Right lobe of liver (tissue), 6 donors: ENCODE measurements around the gene NPHS2. TPM values are rescaled to one million over a fixed set of nuclear protein-coding genes. Genes with fewer than 3 reads are reported as not detected.

Source experiments
- ATAC-seq, 4 donors: fragments of 200-7000 bp; cut with Tn5 transposase; one replicate each; pipeline ENCODE4 v1.9.1; 2020; ENCODE audit warnings: mild to moderate bottlenecking in 4 of 4, moderate library complexity in 4 of 4
- DNase-seq, 3 donors: peaks; one replicate each; pipeline ENCODE4 v3.0.0-alpha.2; 2020
- H3K27ac ChIP-seq, 3 donors: fragments of 200-600 bp; one replicate each; pipeline ENCODE4 v1.8.0; 2022
- H3K27me3 ChIP-seq, 2 donors: fragments of 200-600 bp; one replicate each; pipeline ENCODE4 v1.8.0; 2022
- H3K36me3 ChIP-seq, 4 donors: fragments of 200-600 bp; sonication (generic) in 1 of 4; one replicate each; pipeline versions ENCODE4 v1.5.1 to v1.8.0; 2017 to 2022; ENCODE audit warnings: control low read depth in 1 of 4
- H3K4me1 ChIP-seq, 4 donors: fragments of 200-600 bp; sonication (generic) in 1 of 4; one replicate each; pipeline versions ENCODE4 v1.5.1 to v1.8.0; 2017 to 2022; ENCODE audit warnings: control low read depth in 1 of 4
- H3K4me3 ChIP-seq, 3 donors: fragments of 200-600 bp; one replicate each; pipeline ENCODE4 v1.8.0; 2022
- H3K9me3 ChIP-seq, 4 donors: fragments of 200-600 bp; sonication (generic) in 1 of 4; one replicate each; pipeline versions ENCODE4 v1.5.1 to v1.8.0; 2017 to 2022; ENCODE audit warnings: control low read depth in 1 of 4
- CTCF ChIP-seq, 4 donors: fragments of 200-600 bp in 3 of 4; fragments of 450-650 bp in 1 of 4; IDR thresholded peaks; one replicate each; pipeline versions ENCODE4 v1.5.1 to v1.8.0; 2016 to 2022; ENCODE audit warnings: antibody characterized with exemption in 4 of 4, mild to moderate bottlenecking in 2 of 4
- POLR2A ChIP-seq: fragments of 450-650 bp; IDR thresholded peaks from one replicate; pipeline ENCODE4 v1.6.1; 2017; ENCODE audit warnings: antibody characterized with exemption, mild to moderate bottlenecking
- WGBS: methylation state at CpG from one replicate; pipeline ENCODE4 v1.1.6; 2018; ENCODE audit warnings: low coverage, low lambda C conversion rate; ENCODE audit not compliant: insufficient coverage; ENCODE audit errors: missing lambda C conversion rate; 5-methylcytosine and 5-hydroxymethylcytosine counted together
- intact Hi-C, 2 donors: fragments of 100-400 bp; cut with DNase I; formaldehyde crosslinking; loops; one replicate each; pipeline versions ENCODE4 v1.11.2 to v1.14.1; 2022
- small RNA-seq, 2 experiments: library from RNA; depleted of rRNA; stranded (forward); fragments of <200 nt; gene quantifications; one replicate each; pipeline ENCODE3, GENCODE V24; 2016
- total RNA-seq, 6 experiments: library from RNA; depleted of rRNA in 2 of 6; stranded (reverse); fragments of >200 nt in 2 of 6; fragmentation: NEBNext Ultra II Directional in 3 of 6; extraction: Animal tissue kit (Norgen Biotek cat#: 25700) in 3 of 6; gene quantifications; one replicate each; pipeline versions ENCODE4 v1.1.0 to v1.2.4, GENCODE V29; 2016 to 2023
- donor health status: DM: no; HTN: yes; CAD: no.
- donor health status: DM: no; HTN: no; CAD: no.
- donor health status: DM: no; HTN: no; CAD: no.
- donor health status: DM: no; HTN: yes; CAD: no.
- donor health status: DM: no; HTN: yes; CAD: no.

NPHS2 gene
- total RNA-seq, 6 experiments from 2014 or later = not detected

GRCh38 chr1:179510038-179510437 is 65.7 kb downstream of the NPHS2 start:
- DNase-seq (no peak), ATAC-seq (no peak)
- intact Hi-C loops = no loop called here
- TF ChIP-seq POLR2A (no peak), CTCF (IDR thresholded peaks at IDR 0.05) (no peak)
- Histone ChIP-seq H3K27me3 (no peaks in the 10 kb centered on the region), H3K36me3 (no peaks in the 10 kb centered on the region), H3K27ac (no peak overlapping the region), H3K4me3 (no peak overlapping the region), H3K9me3 (no peaks in the 10 kb centered on the region), H3K4me1 (no peaks in the 10 kb centered on the region)
- WGBS = 28% methylated on average over 2 of the region's 2 CpGs

GRCh38 chr1:179509384-179509783 is 66.4 kb downstream of the NPHS2 start:
- ATAC-seq = no peak
- no peak overlapping the region for H3K4me3 ChIP-seq
- DNase-seq = no peak
- H3K27ac ChIP-seq = no peak overlapping the region
- intact Hi-C loops = no loop called here
- no peaks in the 10 kb centered on the region for H3K4me1 ChIP-seq
- TF ChIP-seq CTCF (IDR thresholded peaks at IDR 0.05) (no peak), POLR2A (no peak)
- no peaks in the 10 kb centered on the region for H3K9me3 ChIP-seq
- WGBS = 84% methylated on average over 4 of the region's 4 CpGs
- no peaks in the 10 kb centered on the region for H3K27me3 ChIP-seq
- no peaks in the 10 kb centered on the region for H3K36me3 ChIP-seq

GRCh38 chr1:179506199-179506598 is 69.5 kb downstream of the NPHS2 start:
- intact Hi-C loops = no loop called here
- ATAC-seq (no peak), DNase-seq (no peak)
- no peaks in the 10 kb centered on the region for H3K4me1 ChIP-seq
- H3K27ac ChIP-seq = no peak overlapping the region
- TF ChIP-seq POLR2A (no peak), CTCF (IDR thresholded peaks at IDR 0.05) (no peak)
- no peaks in the 10 kb centered on the region for H3K27me3 ChIP-seq
- H3K4me3 ChIP-seq = no peak overlapping the region
- H3K9me3 ChIP-seq = no peaks in the 10 kb centered on the region
- no peaks in the 10 kb centered on the region for H3K36me3 ChIP-seq
- WGBS = 83% methylated on average over 3 of the region's 6 CpGs

Small RNA genes within 50 kb of the gene (small RNA-seq; reads per million reads assigned to genes)
- 0 reads per million in 2 experiments for gene RNU5F-2P

Other genes with a start within 250 kb of the NPHS2 start
- gene AXDND1, start 210.0 kb downstream of the NPHS2 start, total RNA-seq = under 1 TPM in 1 of 6 experiments, not detected in 5; 0.09 TPM
- not detected for gene TDRD5, start 15.9 kb upstream of the NPHS2 start, total RNA-seq
- gene FAM163A, start 167.3 kb upstream of the NPHS2 start, total RNA-seq = under 1 TPM in 3 of 6 experiments, not detected in 3; 0.07 to 0.12 (median 0.12) TPM